ENCODE data around the gene DRD4. TPM values are rescaled to one million over a fixed set of nuclear protein-coding genes. Genes with fewer than 3 reads are reported as not detected.

Gene DRD4
- polyA plus RNA-seq, 1 donor (not counting 4 experiments of a cell fraction or from before 2014, with no cell fraction given) = not detected

GRCh38 chr11:595400-595799 is 41.7 kb upstream of the DRD4 start:
- DNase-seq (ENCODE audit: low read depth, low spot score) (no peak), FAIRE-seq (no peak)
- Histone ChIP-seq H3K9ac (ENCODE audit: control insufficient read depth, extremely low read depth, insufficient read depth, low read length) (no peak overlapping the region), H3K36me3 (ENCODE audit: control insufficient read depth in 2 of 2, extremely low read depth in 1 of 2, insufficient read depth in 2 of 2, low read length in 2 of 2) (peaks cover 45 to 57% of the 10 kb centered on the region in 2 experiments), H3K4me1 (ENCODE audit: control insufficient read depth, extremely low read depth, insufficient read depth, low read length) (no peaks in the 10 kb centered on the region), H3K4me3 (ENCODE audit: control insufficient read depth in 2 of 3, extremely low read depth in 1 of 3, insufficient read depth in 2 of 3, low read depth in 1 of 3, low read length in 3 of 3) (no peak overlapping the region), H3K4me2 (ENCODE audit: control insufficient read depth, extremely low read depth, insufficient read depth, low read depth, low read length) (no peak overlapping the region), H3K79me2 (ENCODE audit: control insufficient read depth, insufficient read depth, low read length) (peaks cover 42% of the 10 kb centered on the region), H4K20me1 (ENCODE audit: control insufficient read depth, extremely low read depth, insufficient read depth, low read length) (no peaks in the 10 kb centered on the region), H3K27me3 (ENCODE audit: control insufficient read depth, extremely low read depth, insufficient read depth, low read length) (no peaks in the 10 kb centered on the region), H3K9me1 (ENCODE audit: control insufficient read depth, extremely low read depth, insufficient read depth, low read length) (no peaks in the 10 kb centered on the region), H3K9me3 (ENCODE audit: control insufficient read depth, low read depth, low read length) (no peaks in the 10 kb centered on the region), H2AFZ (ENCODE audit: control insufficient read depth, low read length) (no peak overlapping the region), H3K27ac (ENCODE audit: control insufficient read depth, insufficient read depth, low read length) (no peak overlapping the region)
- dilution Hi-C loops (cut with MboI; ENCODE audit: extremely low pct_ligation_motif_present, low sequenced_read_pairs) = no loop called here
- no peak for TF ChIP-seq CTCF (optimal IDR thresholded peaks at IDR 0.05 in 1 of 3, IDR thresholded peaks at IDR 0.05 in 1 of 3, conservative IDR thresholded peaks at IDR 0.05 in 1 of 3; ENCODE audit: extremely low read depth in 1 of 3, insufficient read depth in 2 of 3, low read length in 3 of 3)
- TF ChIP-seq EZH2 (IDR thresholded peaks at IDR 0.05; ENCODE audit: low read length) = no peak

DNA sequence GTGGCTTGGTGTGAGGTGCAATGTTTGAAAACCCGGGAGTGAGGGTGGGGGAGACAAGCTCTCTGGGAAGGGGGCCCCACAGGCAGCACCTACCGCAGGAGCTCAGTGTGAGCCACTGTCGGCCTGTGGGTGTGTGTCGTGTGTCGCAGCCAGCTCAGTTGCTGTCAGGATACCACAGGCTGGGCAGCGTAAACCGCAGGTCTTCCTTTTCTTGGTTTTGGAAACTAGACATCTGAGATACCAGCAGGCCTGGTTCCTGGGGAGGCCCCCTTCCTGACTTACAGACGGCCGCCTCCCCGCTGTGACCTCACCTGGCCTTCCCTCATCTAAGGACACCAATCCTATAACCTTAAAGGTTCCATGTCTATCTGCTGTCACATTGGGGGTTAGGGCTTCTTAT is 40.7 kb upstream of the DRD4 start:
- no peaks in the 10 kb centered on the region for H4K20me1 ChIP-seq (ENCODE audit: control insufficient read depth, extremely low read depth, insufficient read depth, low read length)
- no peaks in the 10 kb centered on the region for H3K27me3 ChIP-seq (ENCODE audit: control insufficient read depth, extremely low read depth, insufficient read depth, low read length)
- H3K9me1 ChIP-seq (ENCODE audit: control insufficient read depth, extremely low read depth, insufficient read depth, low read length) = no peaks in the 10 kb centered on the region
- no peaks in the 10 kb centered on the region for H3K4me1 ChIP-seq (ENCODE audit: control insufficient read depth, extremely low read depth, insufficient read depth, low read length)
- no peak overlapping the region for H3K4me3 ChIP-seq (ENCODE audit: control insufficient read depth in 2 of 3, extremely low read depth in 1 of 3, insufficient read depth in 2 of 3, low read depth in 1 of 3, low read length in 3 of 3)
- peaks cover 42% of the 10 kb centered on the region for H3K79me2 ChIP-seq (ENCODE audit: control insufficient read depth, insufficient read depth, low read length)
- peaks cover 46 to 53% of the 10 kb centered on the region in 2 experiments for H3K36me3 ChIP-seq (ENCODE audit: control insufficient read depth in 2 of 2, extremely low read depth in 1 of 2, insufficient read depth in 2 of 2, low read length in 2 of 2)
- no peak for FAIRE-seq
- H3K9me3 ChIP-seq (ENCODE audit: control insufficient read depth, low read depth, low read length) = no peaks in the 10 kb centered on the region
- H3K27ac ChIP-seq (ENCODE audit: control insufficient read depth, insufficient read depth, low read length) = no peak overlapping the region
- H3K9ac ChIP-seq (ENCODE audit: control insufficient read depth, extremely low read depth, insufficient read depth, low read length) = no peak overlapping the region
- dilution Hi-C loops (cut with MboI; ENCODE audit: extremely low pct_ligation_motif_present, low sequenced_read_pairs) = no loop called here
- H2AFZ ChIP-seq (ENCODE audit: control insufficient read depth, low read length) = no peak overlapping the region
- TF ChIP-seq EZH2 (IDR thresholded peaks at IDR 0.05; ENCODE audit: low read length) = no peak
- TF ChIP-seq CTCF (optimal IDR thresholded peaks at IDR 0.05 in 1 of 3, IDR thresholded peaks at IDR 0.05 in 1 of 3, conservative IDR thresholded peaks at IDR 0.05 in 1 of 3; ENCODE audit: extremely low read depth in 1 of 3, insufficient read depth in 2 of 3, low read length in 3 of 3) = no peak
- no peak overlapping the region for H3K4me2 ChIP-seq (ENCODE audit: control insufficient read depth, extremely low read depth, insufficient read depth, low read depth, low read length)
- no peak for DNase-seq (ENCODE audit: low read depth, low spot score)
